HEK293 (cell line): ENCODE results near the gene HTT.

Experiments used
- BCL11B ChIP-seq: fragments of 450-650 bp; formaldehyde crosslinking; IDR thresholded peaks from 2 replicates; pipeline ENCODE4 v1.5.1; 2016; ENCODE audit warnings: low read depth, missing biosample characterization, missing genetic modification characterization
- CTCF ChIP-seq: fragments of 450-650 bp; formaldehyde crosslinking; IDR thresholded peaks from 2 replicates; pipeline ENCODE4 v1.5.1; 2016; ENCODE audit warnings: missing biosample characterization, missing genetic modification characterization
- MYNN ChIP-seq: fragments of 450-650 bp; formaldehyde crosslinking; IDR thresholded peaks from 2 replicates; pipeline ENCODE4 v1.5.1; 2016; ENCODE audit warnings: missing biosample characterization, missing genetic modification characterization, borderline replicate concordance
- ZNF10 ChIP-seq: fragments of 450-650 bp; formaldehyde crosslinking; IDR thresholded peaks from 2 replicates; pipeline ENCODE4 v1.5.1; 2017; ENCODE audit warnings: missing biosample characterization, missing genetic modification characterization
- ZNF354C ChIP-seq: fragments of 450-650 bp; formaldehyde crosslinking; IDR thresholded peaks from 2 replicates; pipeline ENCODE4 v1.5.1; 2016; ENCODE audit warnings: missing biosample characterization, missing genetic modification characterization, low read depth, borderline replicate concordance
- ZNF433 ChIP-seq: fragments of 450-650 bp; formaldehyde crosslinking; IDR thresholded peaks from 2 replicates; pipeline ENCODE4 v1.5.1; 2016; ENCODE audit warnings: missing biosample characterization, missing genetic modification characterization, low read depth
- ZNF629 ChIP-seq: fragments of 450-650 bp; formaldehyde crosslinking; IDR thresholded peaks from 2 replicates; pipeline ENCODE4 v1.5.1; 2017; ENCODE audit warnings: missing biosample characterization, missing genetic modification characterization
- ZSCAN30 ChIP-seq: fragments of 450-650 bp; IDR thresholded peaks from 2 replicates; pipeline ENCODE4 v1.5.1; 2018; ENCODE audit warnings: missing biosample characterization, mild to moderate bottlenecking, missing genetic modification characterization, moderate library complexity

GRCh38 chr4:3254302-3255131 is 180.0 kb downstream of the HTT start:
- TF ChIP-seq BCL11B (tag by site-specific recombination), result no peak
- TF ChIP-seq MYNN (tag by site-specific recombination), result no peak
- no peak for TF ChIP-seq ZNF10
- TF ChIP-seq ZNF433 (tag by site-specific recombination), result no peak
- no peak for TF ChIP-seq CTCF (tag by site-specific recombination)
- TF ChIP-seq ZSCAN30, result no peak
- TF ChIP-seq ZNF629 (tag by site-specific recombination), result no peak
- no peak for TF ChIP-seq ZNF354C (tag by site-specific recombination)
